Activated CD4-positive, CD25-positive, alpha-beta regulatory T cell treated with anti-CD3 and anti-CD28 coated beads, Interleukin-2, amount 50 U/mL, for 24 hours (primary cell): ENCODE data around the gene BORCS5.

Source experiments
- ATAC-seq, 2 donors: fragments of 150-1000 bp; cut with Tn5 transposase; one replicate each; pipeline ENCODE4 v1.10.0; 2021; ENCODE audit warnings: mild to moderate bottlenecking in 1 of 2, moderate library complexity in 1 of 2

BORCS5 gene

GRCh38 chr12:12436831-12437345 is 80.0 kb downstream of the BORCS5 start:
- ATAC-seq, result no peak

DNA sequence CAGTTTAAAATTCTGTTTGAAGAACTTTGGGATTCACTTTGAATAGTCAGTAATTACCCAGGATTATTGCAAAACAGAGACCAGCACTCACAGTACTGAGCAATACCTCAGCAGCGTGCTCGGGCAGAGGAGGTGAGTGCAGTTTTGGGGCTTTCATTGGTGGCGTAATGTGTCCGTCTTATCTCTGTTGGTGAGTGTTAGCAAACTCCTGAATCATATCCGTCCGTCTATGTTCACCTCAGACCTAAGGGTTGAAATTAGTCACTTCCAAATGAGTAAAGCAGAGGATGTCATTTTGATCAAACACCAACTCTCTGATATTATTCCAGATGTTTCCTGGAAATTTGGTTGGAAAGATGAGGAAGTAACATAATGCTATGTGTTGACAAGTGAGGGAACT is 82.8 kb downstream of the BORCS5 start:
- peak; percentile 79 to 88 for ATAC-seq

DNA sequence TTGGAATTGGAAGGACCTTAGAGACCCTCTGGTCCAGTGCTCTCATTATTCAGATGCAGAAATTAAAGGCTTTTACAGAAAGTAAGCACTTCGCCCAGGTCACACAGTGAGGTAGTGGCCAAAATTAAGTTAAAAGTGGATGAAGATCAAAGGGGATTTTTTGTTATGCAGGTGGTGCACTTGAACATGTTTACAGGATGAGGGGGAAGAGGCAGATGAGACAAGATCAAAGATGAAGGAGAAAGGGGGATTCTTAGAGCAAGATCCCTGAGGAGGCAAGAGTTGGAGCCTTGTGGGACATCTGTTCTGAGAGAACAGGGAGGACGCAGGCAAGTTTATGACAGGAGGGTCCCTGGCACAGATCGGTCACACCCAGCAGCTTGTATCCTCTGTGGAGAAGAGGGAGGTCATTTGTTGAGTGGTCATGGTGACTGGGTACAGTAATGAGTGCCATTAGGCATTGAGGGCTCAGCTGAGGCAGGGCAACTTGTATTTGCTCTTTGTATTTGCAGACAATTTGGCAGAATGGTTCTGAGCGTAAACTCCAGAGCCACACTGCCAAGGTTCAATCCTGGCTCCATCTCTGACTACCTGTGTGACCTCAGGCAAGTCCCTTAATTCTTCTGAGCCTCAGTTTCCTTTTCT is 84.0 kb downstream of the BORCS5 start:
- no peak for ATAC-seq

DNA sequence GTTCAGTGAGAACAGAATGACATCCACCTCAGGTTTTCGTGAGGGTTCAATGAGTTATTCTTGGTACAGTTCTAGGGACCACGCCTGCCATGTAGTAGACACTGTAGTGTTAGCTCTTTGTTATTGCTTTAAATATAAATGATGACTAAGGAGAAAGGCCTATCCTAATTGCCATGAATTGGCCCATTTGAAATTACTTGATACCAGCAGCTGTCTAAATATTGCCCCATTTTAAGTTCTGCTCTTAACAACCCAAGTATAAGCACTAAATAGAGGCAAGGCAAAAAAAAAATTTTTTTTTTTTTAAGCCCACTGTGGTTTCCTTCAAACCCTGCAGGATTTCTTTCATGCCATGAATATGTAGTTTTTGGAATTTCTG is 84.5 kb downstream of the BORCS5 start:
- no peak for ATAC-seq

DNA sequence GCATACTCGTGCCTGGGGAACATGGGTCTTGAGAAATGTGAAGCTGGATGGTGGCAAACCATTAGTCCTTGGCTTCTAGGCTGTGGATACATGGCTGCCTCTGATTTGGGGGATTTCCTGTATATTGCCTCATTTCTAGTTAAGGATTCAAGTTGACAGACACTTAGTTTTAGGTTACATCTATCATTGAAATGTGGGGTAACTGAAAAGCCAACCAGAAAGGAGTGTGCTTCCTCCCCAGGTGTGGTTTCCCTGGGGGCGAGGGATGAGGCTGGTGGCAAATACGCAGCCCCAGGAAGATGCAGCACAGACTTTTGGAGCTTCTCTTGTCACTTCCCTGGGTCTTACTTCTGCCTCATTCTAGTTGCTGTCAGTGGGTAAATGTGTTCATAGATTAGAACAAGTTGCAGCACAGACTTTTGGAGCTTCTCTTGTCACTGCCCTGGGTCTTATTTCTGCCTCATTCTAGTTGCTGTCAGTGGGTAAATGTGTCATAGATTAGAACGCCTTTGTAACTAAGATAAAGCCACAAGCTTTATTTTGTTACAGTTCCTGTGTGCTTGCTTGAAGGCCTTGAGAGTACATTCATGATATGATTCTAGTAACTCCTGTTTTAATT is 85.1 kb downstream of the BORCS5 start:
- peak; percentile 78 to 86 for ATAC-seq

- peak; percentile 5 to 17 for ATAC-seq
These were observed 85.7 kb downstream of the BORCS5 start for GRCh38 chr12:12442548-12443071.

- ATAC-seq, result no peak
These were observed 86.6 kb downstream of the BORCS5 start for GRCh38 chr12:12443431-12443878.

- ATAC-seq, result peak in 1 of 2 donors; percentile 27
These were observed 88.4 kb downstream of the BORCS5 start for GRCh38 chr12:12445165-12445881.

DNA sequence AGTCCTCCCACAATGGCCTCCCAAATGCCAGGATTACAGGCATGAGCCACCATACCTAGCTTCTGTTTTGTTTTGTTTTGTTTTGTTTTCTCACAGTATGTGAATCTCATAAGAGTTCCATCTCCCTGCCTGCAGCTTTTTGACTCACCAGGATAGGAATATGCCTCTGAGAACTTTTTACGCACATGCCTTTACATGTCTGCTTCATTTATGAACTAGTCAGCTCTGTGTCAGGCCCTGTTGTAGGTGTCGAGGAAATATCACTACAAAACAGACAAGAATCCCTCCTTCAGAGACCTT is 89.0 kb downstream of the BORCS5 start:
- no peak for ATAC-seq

DNA sequence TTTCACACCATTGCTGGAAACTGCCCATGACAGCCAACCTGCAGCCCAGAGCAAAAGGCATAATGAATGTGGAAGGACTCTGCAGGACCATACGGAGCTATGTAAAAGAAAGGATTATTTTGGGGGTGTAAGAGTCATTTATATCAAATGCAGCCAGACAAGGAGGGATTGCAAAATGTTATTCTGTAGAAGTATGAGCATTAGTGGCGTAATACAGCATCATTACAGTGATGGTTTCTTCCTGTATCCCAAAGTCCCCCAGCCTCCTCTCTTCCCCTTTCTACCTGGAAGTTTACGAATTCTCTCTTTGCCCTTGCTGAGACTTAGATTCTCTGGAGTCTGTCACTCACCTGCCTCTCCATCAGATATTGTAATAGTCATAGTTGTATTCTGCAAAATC is 89.9 kb downstream of the BORCS5 start:
- no peak for ATAC-seq

DNA sequence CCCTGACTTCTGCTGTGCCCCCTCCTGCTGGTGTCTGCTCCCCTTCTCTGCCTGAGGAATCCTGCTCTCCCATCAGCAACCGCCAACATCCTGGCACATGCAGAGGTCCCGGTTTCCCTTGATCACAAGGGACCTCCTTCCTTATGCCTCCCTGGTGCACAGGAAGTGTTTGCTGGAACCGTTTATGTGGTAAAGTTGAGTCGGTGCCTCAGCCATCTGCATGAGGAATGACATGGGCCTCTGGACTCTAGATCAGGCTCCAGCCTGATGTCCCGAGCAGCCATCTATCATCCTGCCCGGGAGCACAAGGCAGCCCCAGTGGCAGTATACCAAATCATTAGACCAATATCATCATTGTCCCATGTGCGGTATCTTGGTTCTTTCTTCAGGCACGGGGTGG is 90.4 kb downstream of the BORCS5 start:
- ATAC-seq, result no peak

GRCh38 chr12:12447837-12448236 is 91.0 kb downstream of the BORCS5 start:
- ATAC-seq, result no peak

DNA sequence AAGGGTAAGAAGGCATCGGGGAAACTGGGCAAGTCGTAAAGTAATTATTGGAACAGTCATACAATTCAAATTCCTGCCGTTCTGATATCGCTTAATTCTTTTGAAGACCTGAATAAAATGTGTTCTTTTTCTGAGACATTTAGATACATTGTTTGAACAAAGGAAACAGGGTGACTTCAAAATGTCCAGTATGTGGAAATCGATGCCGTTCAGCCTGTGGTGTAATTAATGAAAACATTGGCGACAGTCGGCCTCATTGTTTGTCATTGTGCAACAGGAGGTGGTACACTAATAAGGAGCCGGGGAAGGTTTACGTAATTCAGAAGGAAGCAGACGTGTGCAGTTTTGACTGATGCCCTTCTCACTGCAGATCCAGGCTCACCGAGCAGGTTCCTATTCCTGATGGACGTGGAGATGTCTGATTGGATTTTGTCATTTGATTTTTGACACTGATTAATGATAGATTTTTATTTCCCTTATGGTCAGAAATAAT is 92.7 kb downstream of the BORCS5 start:
- ATAC-seq, result no peak

DNA sequence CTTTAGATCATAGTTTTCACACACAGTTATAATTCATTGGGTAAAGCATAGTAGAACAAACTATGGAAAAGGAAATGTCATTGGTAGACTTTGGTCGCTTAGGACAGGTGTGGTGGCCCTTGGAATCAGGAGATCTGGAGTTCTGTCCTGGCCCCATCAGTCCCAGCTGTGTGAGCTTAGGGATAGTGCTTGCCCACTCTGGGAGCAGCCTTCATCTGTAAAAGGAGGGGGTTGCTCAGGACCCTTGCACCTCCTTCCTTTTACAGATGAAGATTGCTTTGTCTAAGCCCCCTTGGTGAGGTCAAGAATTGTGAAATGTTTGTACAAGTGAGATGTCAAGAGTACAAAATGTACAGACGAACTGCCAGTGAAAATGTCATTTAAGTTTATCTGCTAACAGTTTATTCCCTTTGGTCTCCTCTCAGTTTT is 93.2 kb downstream of the BORCS5 start:
- ATAC-seq, result no peak

DNA sequence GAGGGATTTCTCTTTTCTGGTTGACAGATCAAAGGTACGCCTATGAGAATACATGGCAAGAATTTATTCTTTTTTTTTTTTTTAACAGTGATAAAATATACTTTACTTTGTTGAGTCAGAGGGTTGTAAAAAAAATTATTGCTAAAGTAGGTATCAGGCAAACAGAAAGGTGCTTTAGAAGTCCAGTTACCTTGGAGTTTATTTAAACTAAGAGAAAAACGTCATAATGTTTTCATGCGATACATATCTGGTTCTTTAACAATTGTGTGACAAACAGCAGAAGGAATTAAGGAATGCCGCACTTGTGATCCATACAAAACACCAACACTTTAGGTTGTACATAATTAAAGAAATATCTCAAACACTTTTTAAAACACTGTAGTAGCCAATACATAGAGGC is 94.2 kb downstream of the BORCS5 start:
- no peak for ATAC-seq

- ATAC-seq, result no peak
These were observed 95.5 kb downstream of the BORCS5 start for GRCh38 chr12:12452326-12452902.

DNA sequence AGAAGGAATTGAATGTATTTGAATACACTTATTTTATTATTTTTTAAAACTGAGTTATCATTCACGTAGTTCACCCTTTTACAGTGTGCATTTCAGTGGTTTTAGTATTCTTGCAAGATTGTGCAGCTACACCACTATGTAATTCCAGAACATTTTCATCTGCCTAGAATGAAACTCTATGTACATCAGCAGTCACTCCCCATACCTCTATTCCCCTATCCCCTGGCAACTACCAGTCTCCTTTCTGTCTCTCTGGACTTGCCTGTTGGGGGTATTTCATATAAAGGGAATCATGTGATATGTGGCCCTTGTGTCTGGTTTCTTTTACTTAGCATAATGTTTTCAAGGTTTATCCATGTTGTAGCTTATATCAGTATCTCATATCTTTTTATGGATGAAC is 96.8 kb downstream of the BORCS5 start:
- ATAC-seq, result no peak

DNA sequence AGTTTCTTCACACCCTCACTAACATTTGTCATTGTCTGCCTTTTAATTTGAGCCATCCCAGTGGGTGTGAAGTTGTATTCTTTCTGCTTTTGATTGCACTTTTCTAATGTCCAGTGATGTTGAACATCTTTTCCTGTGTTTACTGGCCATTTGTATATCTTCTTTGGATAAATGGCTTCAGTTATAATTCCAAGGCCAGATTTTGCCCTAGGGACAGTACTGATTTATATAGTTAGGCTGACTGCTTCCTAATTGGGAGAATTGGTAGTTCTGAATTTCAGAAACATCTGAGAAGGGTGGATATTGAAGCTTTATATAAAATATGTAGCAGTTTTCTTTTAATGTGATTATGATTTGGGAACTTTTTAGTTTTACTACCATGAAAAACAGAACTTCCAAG is 97.4 kb downstream of the BORCS5 start:
- ATAC-seq, result no peak

DNA sequence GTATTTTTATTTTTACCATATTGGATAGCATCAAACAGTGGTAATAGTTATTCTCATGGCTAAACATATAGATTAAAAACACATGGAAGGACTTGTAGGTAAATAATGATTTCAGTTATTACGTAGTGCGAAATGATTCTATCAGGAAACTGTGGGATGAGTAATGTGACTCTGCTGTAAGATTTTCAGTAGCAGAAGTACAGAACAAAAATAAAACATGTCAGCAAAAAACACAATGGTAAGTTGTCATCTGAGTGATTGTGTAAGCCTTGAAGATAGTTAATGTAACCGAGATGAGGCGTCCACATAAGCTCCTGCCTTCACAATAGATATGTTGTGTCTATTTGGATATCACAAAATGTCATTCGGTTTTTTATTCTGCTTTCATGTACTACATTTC is 99.8 kb downstream of the BORCS5 start:
- ATAC-seq, result peak; percentile 75 to 86

GRCh38 chr12:12460935-12461922 is 104.4 kb downstream of the BORCS5 start:
- ATAC-seq, result peak; percentile 49 to 56

GRCh38 chr12:12461923-12462315 is 105.0 kb downstream of the BORCS5 start:
- peak; percentile 89 to 94 for ATAC-seq

- ATAC-seq, result no peak
These were observed 108.6 kb downstream of the BORCS5 start for GRCh38 chr12:12465522-12465921.
